GM12891 (cell line): ENCODE data around the gene BAZ1A.
A peak's percentile ranks its signal among the peaks of the same experiment; 100 is the strongest.

Experiments used
- POLR2A ChIP-seq: IDR thresholded peaks from 2 replicates; pipeline ENCODE4 v1.6.1; 2011; ENCODE audit warnings: low read depth, low read length, control low read depth
- POLR2AphosphoS5 ChIP-seq: IDR thresholded peaks from 2 replicates; pipeline ENCODE4 v1.6.1; 2011; ENCODE audit warnings: low read depth, low read length, control low read depth
- POU2F2 ChIP-seq: IDR thresholded peaks from 2 replicates; pipeline ENCODE4 v1.6.1; 2011; ENCODE audit warnings: low read depth, mild to moderate bottlenecking, control low read depth, low read length, moderate library complexity
- SPI1 ChIP-seq: IDR thresholded peaks from 2 replicates; pipeline ENCODE4 v1.6.1; 2011; ENCODE audit warnings: low read depth, low read length, control low read depth
- TAF1 ChIP-seq: IDR thresholded peaks from 2 replicates; pipeline ENCODE4 v1.6.1; 2011; ENCODE audit warnings: low read depth, low read length, control low read depth

- TF ChIP-seq POLR2A, result no peak
- TF ChIP-seq POLR2AphosphoS5, result no peak
- no peak for TF ChIP-seq TAF1
- peak; percentile 90 for TF ChIP-seq SPI1
- no peak for TF ChIP-seq POU2F2
These were observed 93.9 kb downstream of the BAZ1A start for GRCh38 chr14:34781242-34781641.
